ENCODE measurements around the gene BAIAP2L2. TPM values are rescaled to one million over a fixed set of nuclear protein-coding genes. Genes with fewer than 3 reads are reported as not detected.
"Not testable (repeated sequence)": the region's sequence is repeated elsewhere in the genome, so short reads cannot be mapped to it uniquely, and the experiment has no call there.

The BAIAP2L2 gene
- total and polyA plus RNA-seq, 2 donors (not counting 1 experiment from before 2014, with no cell fraction given) = 0.16 to 0.83 TPM

DNA sequence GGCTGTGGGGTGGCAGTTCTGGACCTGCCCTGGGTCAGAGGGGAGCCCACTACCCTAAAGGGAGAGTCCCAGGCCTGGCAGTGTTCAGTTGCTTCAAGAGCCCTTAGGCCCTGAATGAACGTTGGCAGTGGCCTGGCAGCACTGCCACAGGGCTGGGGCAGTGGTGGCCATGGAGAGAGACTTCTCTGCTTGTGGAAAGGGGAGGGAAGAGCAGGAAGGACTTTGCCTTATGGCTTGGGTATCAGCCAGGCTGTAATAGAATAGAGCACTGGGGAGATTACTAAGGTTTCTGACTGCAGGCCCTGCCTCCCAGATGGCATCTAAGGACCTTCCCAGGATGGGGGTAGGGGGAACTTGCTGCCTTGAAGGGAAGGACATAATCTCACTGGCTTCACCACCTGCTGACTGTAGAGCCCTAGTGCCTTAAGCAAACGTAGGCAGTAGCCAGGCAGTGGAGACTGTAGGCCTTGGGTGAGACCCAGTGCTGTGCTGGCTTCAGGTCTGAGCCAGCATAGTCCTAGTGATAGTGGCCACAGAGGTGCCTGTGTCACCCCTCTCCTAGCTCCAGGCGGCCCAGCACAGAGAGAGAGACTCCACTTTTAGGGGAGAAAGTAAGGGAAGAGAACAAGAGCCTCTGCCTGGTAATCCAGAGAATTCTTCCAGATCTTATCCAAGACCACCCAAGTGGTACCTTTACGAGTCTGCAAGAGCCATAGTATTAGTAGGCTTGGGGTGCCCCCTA lies 43.5 kb upstream of the BAIAP2L2 start:
- Histone ChIP-seq H3K9ac (ENCODE audit: insufficient read depth, low read length) (no peak overlapping the region), H2AFZ (ENCODE audit: low read length) (no peak overlapping the region), H3K79me2 (ENCODE audit: control insufficient read depth, insufficient read depth, low read length) (no peaks in the 10 kb centered on the region), H4K20me1 (ENCODE audit: control insufficient read depth, extremely low read depth, insufficient read depth, low read length) (no peaks in the 10 kb centered on the region), H3K36me3 (ENCODE audit: control insufficient read depth, insufficient read depth, low read length) (no peaks in the 10 kb centered on the region), H3K4me2 (ENCODE audit: extremely low read depth, insufficient read depth, low read length) (no peak overlapping the region), H3K27ac (ENCODE audit: insufficient read depth, low read length) (no peak overlapping the region), H3K27me3 (ENCODE audit: control insufficient read depth, insufficient read depth, low read length) (no peaks in the 10 kb centered on the region), H3K4me3 (replicated peaks in 1 of 4; ENCODE audit: control extremely low read depth in 1 of 4, insufficient read depth in 1 of 4, low read depth in 3 of 4, low read length in 4 of 4) (no peak overlapping the region), H3K9me3 (ENCODE audit: control insufficient read depth, insufficient read depth, low read depth, low read length) (no peaks in the 10 kb centered on the region), H3K4me1 (ENCODE audit: control insufficient read depth, extremely low read depth, insufficient read depth, low read length) (no peaks in the 10 kb centered on the region)
- TF ChIP-seq EZH2 (IDR thresholded peaks at IDR 0.05; ENCODE audit: low read length, missing control alignments) = no peak
- TF ChIP-seq, protein P1, sequence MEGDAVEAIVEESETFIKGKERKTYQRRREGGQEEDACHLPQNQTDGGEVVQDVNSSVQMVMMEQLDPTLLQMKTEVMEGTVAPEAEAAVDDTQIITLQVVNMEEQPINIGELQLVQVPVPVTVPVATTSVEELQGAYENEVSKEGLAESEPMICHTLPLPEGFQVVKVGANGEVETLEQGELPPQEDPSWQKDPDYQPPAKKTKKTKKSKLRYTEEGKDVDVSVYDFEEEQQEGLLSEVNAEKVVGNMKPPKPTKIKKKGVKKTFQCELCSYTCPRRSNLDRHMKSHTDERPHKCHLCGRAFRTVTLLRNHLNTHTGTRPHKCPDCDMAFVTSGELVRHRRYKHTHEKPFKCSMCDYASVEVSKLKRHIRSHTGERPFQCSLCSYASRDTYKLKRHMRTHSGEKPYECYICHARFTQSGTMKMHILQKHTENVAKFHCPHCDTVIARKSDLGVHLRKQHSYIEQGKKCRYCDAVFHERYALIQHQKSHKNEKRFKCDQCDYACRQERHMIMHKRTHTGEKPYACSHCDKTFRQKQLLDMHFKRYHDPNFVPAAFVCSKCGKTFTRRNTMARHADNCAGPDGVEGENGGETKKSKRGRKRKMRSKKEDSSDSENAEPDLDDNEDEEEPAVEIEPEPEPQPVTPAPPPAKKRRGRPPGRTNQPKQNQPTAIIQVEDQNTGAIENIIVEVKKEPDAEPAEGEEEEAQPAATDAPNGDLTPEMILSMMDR (conservative IDR thresholded peaks at IDR 0.05 in 1 of 2, IDR thresholded peaks at IDR 0.05 in 1 of 2; ENCODE audit: low read depth in 1 of 2, low read length in 2 of 2) = no peak
- no peak for DNase-seq (ENCODE audit: low read depth in 2 of 2)

DNA sequence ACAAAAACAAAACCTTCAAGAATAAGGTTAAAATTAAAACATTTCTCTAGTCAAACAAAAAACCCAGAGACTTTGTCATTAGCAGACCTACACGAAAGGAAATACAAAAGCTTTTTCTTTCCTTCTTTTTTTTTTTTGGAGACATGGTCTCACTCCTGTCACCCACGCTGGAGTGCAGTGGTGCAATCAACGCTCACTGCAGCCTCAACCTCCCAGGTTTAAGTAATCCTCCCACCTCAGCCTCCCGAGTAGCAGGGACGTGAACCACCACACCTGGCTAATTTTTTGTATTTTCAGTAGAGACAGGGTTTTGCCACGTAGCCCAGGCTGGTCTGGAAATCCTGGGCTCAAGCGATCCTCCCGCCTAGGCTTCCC lies 40.6 kb upstream of the BAIAP2L2 start:
- Histone ChIP-seq H3K27me3 (ENCODE audit: control insufficient read depth, insufficient read depth, low read length) (no peaks in the 10 kb centered on the region), H2AFZ (ENCODE audit: low read length) (no peak overlapping the region), H3K4me2 (ENCODE audit: extremely low read depth, insufficient read depth, low read length) (no peak overlapping the region), H3K79me2 (ENCODE audit: control insufficient read depth, insufficient read depth, low read length) (no peaks in the 10 kb centered on the region), H4K20me1 (ENCODE audit: control insufficient read depth, extremely low read depth, insufficient read depth, low read length) (no peaks in the 10 kb centered on the region), H3K4me3 (replicated peaks in 1 of 4; ENCODE audit: control extremely low read depth in 1 of 4, insufficient read depth in 1 of 4, low read depth in 3 of 4, low read length in 4 of 4) (no peak overlapping the region), H3K36me3 (ENCODE audit: control insufficient read depth, insufficient read depth, low read length) (no peaks in the 10 kb centered on the region), H3K4me1 (ENCODE audit: control insufficient read depth, extremely low read depth, insufficient read depth, low read length) (peaks cover 2% of the 10 kb centered on the region), H3K9me3 (ENCODE audit: control insufficient read depth, insufficient read depth, low read depth, low read length) (no peaks in the 10 kb centered on the region), H3K9ac (ENCODE audit: insufficient read depth, low read length) (no peak overlapping the region), H3K27ac (ENCODE audit: insufficient read depth, low read length) (no peak overlapping the region)
- no peak for DNase-seq (ENCODE audit: low read depth in 2 of 2)
- TF ChIP-seq EZH2 (IDR thresholded peaks at IDR 0.05; ENCODE audit: low read length, missing control alignments) = no peak
- TF ChIP-seq, protein P1 (conservative IDR thresholded peaks at IDR 0.05 in 1 of 2, IDR thresholded peaks at IDR 0.05 in 1 of 2; ENCODE audit: low read depth in 1 of 2, low read length in 2 of 2) = no peak

DNA sequence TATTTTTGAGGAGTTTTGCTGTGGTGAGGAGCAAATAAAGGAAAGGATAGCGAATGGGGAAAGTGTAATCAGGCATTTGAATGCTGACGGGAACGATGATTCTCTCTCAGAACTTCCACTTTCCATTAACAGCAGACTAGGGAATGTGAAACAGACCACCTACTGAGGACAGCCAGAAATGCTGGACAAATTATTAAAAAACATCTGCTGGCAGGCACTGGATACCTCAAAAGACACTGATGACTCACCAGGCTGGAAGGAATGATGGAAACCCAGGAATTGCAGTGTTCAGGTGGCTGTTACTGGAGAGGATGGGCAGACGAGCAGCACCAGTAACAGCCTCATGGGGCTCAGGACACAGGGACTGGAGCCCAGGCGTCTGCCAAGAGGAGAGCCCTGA lies 37.8 kb upstream of the BAIAP2L2 start:
- Histone ChIP-seq H3K79me2 (ENCODE audit: control insufficient read depth, insufficient read depth, low read length) (no peaks in the 10 kb centered on the region), H4K20me1 (ENCODE audit: control insufficient read depth, extremely low read depth, insufficient read depth, low read length) (no peaks in the 10 kb centered on the region), H3K9ac (ENCODE audit: insufficient read depth, low read length) (no peak overlapping the region), H3K27me3 (ENCODE audit: control insufficient read depth, insufficient read depth, low read length) (no peaks in the 10 kb centered on the region), H3K4me2 (ENCODE audit: extremely low read depth, insufficient read depth, low read length) (no peak overlapping the region), H3K9me3 (ENCODE audit: control insufficient read depth, insufficient read depth, low read depth, low read length) (no peaks in the 10 kb centered on the region), H3K36me3 (ENCODE audit: control insufficient read depth, insufficient read depth, low read length) (no peaks in the 10 kb centered on the region), H2AFZ (ENCODE audit: low read length) (no peak overlapping the region), H3K4me1 (ENCODE audit: control insufficient read depth, extremely low read depth, insufficient read depth, low read length) (peaks cover 2% of the 10 kb centered on the region), H3K4me3 (replicated peaks in 1 of 4; ENCODE audit: control extremely low read depth in 1 of 4, insufficient read depth in 1 of 4, low read depth in 3 of 4, low read length in 4 of 4) (no peak overlapping the region), H3K27ac (ENCODE audit: insufficient read depth, low read length) (no peak overlapping the region)
- TF ChIP-seq, protein P1 (conservative IDR thresholded peaks at IDR 0.05 in 1 of 2, IDR thresholded peaks at IDR 0.05 in 1 of 2; ENCODE audit: low read depth in 1 of 2, low read length in 2 of 2) = no peak
- peak; percentile 20 to 85 for DNase-seq (ENCODE audit: low read depth in 2 of 2)

DNA sequence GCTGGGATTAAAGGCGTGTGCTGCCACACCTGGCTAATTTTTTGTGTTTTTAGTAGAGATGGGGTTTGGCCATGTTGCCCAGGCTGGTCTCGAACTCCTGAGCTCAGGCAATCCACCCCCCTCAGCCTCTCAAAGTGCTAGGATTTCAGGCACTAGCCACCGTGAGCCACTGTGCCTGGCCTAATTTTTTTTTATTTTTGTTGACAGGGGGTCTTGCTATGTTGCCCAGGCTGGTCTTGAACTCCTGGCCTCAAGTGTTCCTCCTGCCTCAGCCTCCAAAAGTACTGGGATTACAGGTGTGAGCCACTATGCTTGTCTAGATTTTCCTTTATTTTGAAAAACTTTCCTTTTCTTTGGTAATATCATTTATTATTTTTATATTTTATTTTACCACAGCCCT lies 35.7 kb upstream of the BAIAP2L2 start:
- not testable (repeated sequence) for H2AFZ ChIP-seq (ENCODE audit: low read length); H3K36me3 ChIP-seq (ENCODE audit: control insufficient read depth, insufficient read depth, low read length); H3K4me2 ChIP-seq (ENCODE audit: extremely low read depth, insufficient read depth, low read length); H3K4me3 ChIP-seq (replicated peaks in 1 of 4; ENCODE audit: control extremely low read depth in 1 of 4, insufficient read depth in 1 of 4, low read depth in 3 of 4, low read length in 4 of 4); DNase-seq (ENCODE audit: low read depth in 2 of 2); H3K27me3 ChIP-seq (ENCODE audit: control insufficient read depth, insufficient read depth, low read length); H3K4me1 ChIP-seq (ENCODE audit: control insufficient read depth, extremely low read depth, insufficient read depth, low read length); H3K9me3 ChIP-seq (ENCODE audit: control insufficient read depth, insufficient read depth, low read depth, low read length); H4K20me1 ChIP-seq (ENCODE audit: control insufficient read depth, extremely low read depth, insufficient read depth, low read length); H3K27ac ChIP-seq (ENCODE audit: insufficient read depth, low read length); H3K9ac ChIP-seq (ENCODE audit: insufficient read depth, low read length); H3K79me2 ChIP-seq (ENCODE audit: control insufficient read depth, insufficient read depth, low read length)

Data from fibroblast of lung (primary cell).